Upper lobe of left lung (tissue), 6 donors: ENCODE data around the gene NSF. TPM values are rescaled to one million over a fixed set of nuclear protein-coding genes. Genes with fewer than 3 reads are reported as not detected.

ENCODE experiments used
- ATAC-seq, 2 donors: fragments of 200-7000 bp; cut with Tn5 transposase; one replicate each; pipeline ENCODE4 v1.9.1; 2022; ENCODE audit warnings: mild to moderate bottlenecking in 2 of 2, moderate library complexity in 2 of 2; ENCODE audit not compliant: low FRiP score in 2 of 2
- DNase-seq, 2 donors: peaks; one replicate each; pipeline ENCODE4 v3.0.0-alpha.2; 2019 to 2020
- H3K27ac ChIP-seq, 4 donors: fragments of 200-600 bp; sonication (generic); one replicate each; pipeline ENCODE4 v1.5.1; 2016 to 2019
- H3K27me3 ChIP-seq, 4 donors: fragments of 200-600 bp; sonication (generic); one replicate each; pipeline ENCODE4 v1.5.1; 2017 to 2019
- H3K36me3 ChIP-seq, 4 donors: fragments of 200-600 bp; sonication (generic); one replicate each; pipeline ENCODE4 v1.5.1; 2016 to 2019
- H3K4me1 ChIP-seq, 4 donors: fragments of 200-600 bp; sonication (generic); one replicate each; pipeline ENCODE4 v1.5.1; 2018 to 2019
- H3K4me3 ChIP-seq, 4 donors: fragments of 200-600 bp; sonication (generic); one replicate each; pipeline ENCODE4 v1.5.1; 2017 to 2019; ENCODE audit warnings: mild to moderate bottlenecking in 2 of 4, moderate library complexity in 1 of 4
- H3K9me3 ChIP-seq, 4 donors: fragments of 200-600 bp; sonication (generic); one replicate each; pipeline ENCODE4 v1.5.1; 2018 to 2019
- CTCF ChIP-seq, 6 experiments: fragments of 450-650 bp in 4 of 6; fragments of 200-600 bp in 2 of 6; sonication (generic) in 2 of 6; IDR thresholded peaks; one replicate each; pipeline ENCODE4 v1.5.1; 2016 to 2019; ENCODE audit warnings: antibody characterized with exemption in 6 of 6
- EP300 ChIP-seq, 4 donors: sonication (generic); formaldehyde crosslinking; IDR thresholded peaks; one replicate each; pipeline ENCODE4 v1.5.1; 2017; ENCODE audit warnings: antibody characterized with exemption in 4 of 4, control low read depth in 2 of 4
- POLR2A ChIP-seq, 4 donors: fragments of 450-650 bp; IDR thresholded peaks; one replicate each; pipeline ENCODE4 v1.5.1; 2016 to 2017; ENCODE audit warnings: antibody characterized with exemption in 4 of 4, mild to moderate bottlenecking in 2 of 4
- POLR2AphosphoS5 ChIP-seq, 2 donors: sonication (generic); formaldehyde crosslinking; IDR thresholded peaks; one replicate each; pipeline ENCODE4 v1.5.1; 2017; ENCODE audit warnings: antibody characterized with exemption in 2 of 2
- WGBS, 2 donors: methylation state at CpG; one replicate each; pipeline ENCODE4 v1.1.5; 2017 to 2018; 5-methylcytosine and 5-hydroxymethylcytosine counted together
- total RNA-seq, 6 donors: library from RNA; depleted of rRNA in 4 of 6; stranded (reverse); fragments of >200 nt in 4 of 6; gene quantifications; one replicate each; pipeline versions ENCODE4 v1.1.0 to v1.2.1, GENCODE V29; 2016 to 2021
- donor health status: DM: no; HTN: no; CAD: no; lungs with moderate emphysema.
- donor health status: DM: no; HTN: yes; CAD: no; lungs with severe emphysema.

Gene NSF
- total RNA-seq, 6 donors from 2014 or later: 11.2 to 40.5 (median 25.7) TPM

- 75% methylated on average over 7 to 15 of the region's 15 CpGs for WGBS, 2 donors
- ATAC-seq: no peak
- Histone ChIP-seq H3K27ac (no peak overlapping the region), H3K9me3 (no peaks in the 10 kb centered on the region), H3K4me1 (peaks cover 0 to 16% (median 2%) of the 10 kb centered on the region in 4 donors), H3K36me3 (no peaks in the 10 kb centered on the region), H3K4me3 (no peak overlapping the region), H3K27me3 (no peaks in the 10 kb centered on the region)
- DNase-seq: no peak
- no peak for TF ChIP-seq EP300 (IDR thresholded peaks at IDR 0.05)
- no peak for TF ChIP-seq CTCF (IDR thresholded peaks at IDR 0.05)
- TF ChIP-seq POLR2A (IDR thresholded peaks at IDR 0.05): no peak
- TF ChIP-seq POLR2AphosphoS5 (IDR thresholded peaks at IDR 0.05): no peak
These were observed 205.0 kb downstream of the NSF start for GRCh38 chr17:46795379-46795952.

- DNase-seq (no peak), ATAC-seq (no peak)
- H3K4me3 ChIP-seq: no peak overlapping the region
- no peaks in the 10 kb centered on the region for H3K36me3 ChIP-seq
- H3K27ac ChIP-seq: no peak overlapping the region
- 71 to 77% methylated on average over 2 to 3 of the region's 3 CpGs for WGBS, 2 donors
- TF ChIP-seq POLR2AphosphoS5 (IDR thresholded peaks at IDR 0.05): no peak
- no peak for TF ChIP-seq EP300 (IDR thresholded peaks at IDR 0.05)
- no peak for TF ChIP-seq CTCF (IDR thresholded peaks at IDR 0.05)
- no peak for TF ChIP-seq POLR2A (IDR thresholded peaks at IDR 0.05)
- no peaks in the 10 kb centered on the region for H3K27me3 ChIP-seq
- H3K4me1 ChIP-seq: peaks cover 0 to 16% (median 2%) of the 10 kb centered on the region in 4 donors
- no peaks in the 10 kb centered on the region for H3K9me3 ChIP-seq
These were observed 205.6 kb downstream of the NSF start for GRCh38 chr17:46796084-46796483.

GRCh38 chr17:46796524-46796923 is 206.1 kb downstream of the NSF start:
- Histone ChIP-seq H3K4me1 (peaks cover 0 to 16% (median 2%) of the 10 kb centered on the region in 4 donors), H3K27me3 (no peaks in the 10 kb centered on the region), H3K4me3 (no peak overlapping the region), H3K36me3 (no peaks in the 10 kb centered on the region), H3K9me3 (no peaks in the 10 kb centered on the region), H3K27ac (no peak overlapping the region)
- no peak for DNase-seq
- TF ChIP-seq POLR2A (IDR thresholded peaks at IDR 0.05) (no peak), CTCF (IDR thresholded peaks at IDR 0.05) (no peak), POLR2AphosphoS5 (IDR thresholded peaks at IDR 0.05) (no peak), EP300 (IDR thresholded peaks at IDR 0.05) (no peak)
- 62 to 81% methylated on average over 7 of the region's 7 CpGs for WGBS, 2 donors
- no peak for ATAC-seq

GRCh38 chr17:46796956-46797530 is 206.6 kb downstream of the NSF start:
- ATAC-seq: no peak
- TF ChIP-seq POLR2A (IDR thresholded peaks at IDR 0.05) (no peak), POLR2AphosphoS5 (IDR thresholded peaks at IDR 0.05) (no peak), CTCF (IDR thresholded peaks at IDR 0.05) (no peak), EP300 (IDR thresholded peaks at IDR 0.05) (no peak)
- Histone ChIP-seq H3K4me3 (no peak overlapping the region), H3K9me3 (no peaks in the 10 kb centered on the region), H3K4me1 (peaks cover 0 to 16% (median 2%) of the 10 kb centered on the region in 4 donors), H3K36me3 (no peaks in the 10 kb centered on the region), H3K27ac (no peak overlapping the region), H3K27me3 (no peaks in the 10 kb centered on the region)
- 65 to 66% methylated on average over 8 of the region's 8 CpGs for WGBS, 2 donors
- DNase-seq: no peak

- Histone ChIP-seq H3K36me3 (no peaks in the 10 kb centered on the region), H3K27me3 (no peaks in the 10 kb centered on the region), H3K4me3 (no peak overlapping the region), H3K9me3 (no peaks in the 10 kb centered on the region), H3K4me1 (no peaks in the 10 kb centered on the region), H3K27ac (no peak overlapping the region)
- no peak for TF ChIP-seq EP300 (IDR thresholded peaks at IDR 0.05)
- no peak for TF ChIP-seq POLR2AphosphoS5 (IDR thresholded peaks at IDR 0.05)
- no peak for TF ChIP-seq CTCF (IDR thresholded peaks at IDR 0.05)
- no peak for TF ChIP-seq POLR2A (IDR thresholded peaks at IDR 0.05)
- DNase-seq: no peak
- ATAC-seq: no peak
- 94 to 97% methylated on average over 4 of the region's 4 CpGs for WGBS, 2 donors
These were observed 210.1 kb downstream of the NSF start for GRCh38 chr17:46800573-46800972.
